Stimulated activated CD4-positive, alpha-beta T cell treated with anti-CD3 and anti-CD28 coated beads, Interleukin-4, amount 100 ng/mL, for 1 hour (primary cell): ENCODE measurements around the gene IL17RE.
"Not testable (repeated sequence)": the region's sequence is repeated elsewhere in the genome, so short reads cannot be mapped to it uniquely, and the experiment has no call there.

Experiments used
- DNase-seq: peaks from one replicate; pipeline ENCODE4 v3.0.0-alpha.2; 2020

IL17RE gene

DNA sequence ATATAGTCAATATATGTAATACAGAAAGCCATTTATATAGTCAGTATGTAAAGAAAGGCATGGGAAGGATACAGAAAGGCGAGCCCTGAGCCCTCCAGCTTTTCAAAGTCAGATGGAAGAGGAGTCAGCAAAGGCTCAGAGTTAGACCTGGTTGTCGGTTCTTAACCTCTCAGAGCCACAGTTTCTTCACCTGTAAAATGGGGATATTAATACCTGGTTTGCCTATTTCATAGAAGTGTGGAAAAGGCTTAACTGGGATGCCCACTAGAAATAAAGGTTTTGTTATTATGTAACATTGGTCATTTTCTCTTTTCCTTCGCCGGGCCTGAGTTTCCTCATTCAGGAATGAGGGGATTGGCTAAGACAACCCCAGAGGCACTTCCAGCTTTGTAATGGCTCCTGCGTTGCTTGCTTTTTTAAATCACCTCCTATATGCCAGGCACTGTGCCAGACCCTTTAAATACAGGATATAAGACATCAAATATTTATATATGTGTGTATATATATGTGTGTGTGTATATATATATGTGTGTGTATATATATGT, 33.4 kb downstream of the IL17RE start:
- no peak for DNase-seq

DNA sequence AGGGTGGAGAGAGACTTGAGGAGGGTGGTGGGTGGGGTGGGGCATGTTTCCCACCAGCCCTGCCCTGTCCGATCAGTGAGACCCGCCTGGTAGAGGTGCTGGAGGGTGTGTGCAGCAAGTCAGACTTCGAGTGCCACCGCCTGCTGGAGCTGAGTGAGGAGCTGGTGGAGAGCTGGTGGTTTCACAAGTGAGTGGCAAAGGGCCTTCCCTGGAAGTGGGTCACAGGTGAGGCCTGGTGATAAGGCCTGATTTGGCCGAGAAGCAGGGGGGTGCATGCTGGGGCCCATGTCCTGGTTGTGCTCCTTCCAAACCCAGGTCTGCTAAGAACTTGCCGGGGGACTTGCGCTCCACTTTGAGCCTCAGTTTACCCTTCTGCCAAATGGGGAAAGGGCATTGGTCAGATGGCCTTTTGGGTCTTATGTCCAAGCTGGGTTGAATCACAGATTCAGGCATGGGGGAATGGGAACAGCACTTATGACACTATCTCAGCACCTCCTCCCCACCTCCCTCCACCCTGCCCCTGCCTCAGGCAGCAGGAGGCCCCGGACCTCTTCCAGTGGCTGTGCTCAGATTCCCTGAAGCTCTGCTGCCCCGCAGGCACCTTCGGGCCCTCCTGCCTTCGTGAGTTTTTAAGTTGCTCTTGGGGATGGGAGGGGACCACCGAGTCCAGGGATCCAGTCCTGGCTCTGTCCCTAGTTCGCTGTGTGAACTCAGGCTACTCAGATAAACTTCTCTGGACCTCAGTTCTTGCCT, 35.0 kb downstream of the IL17RE start:
- no peak for DNase-seq

GRCh38 chr3:9938966-9939365, 36.3 kb downstream of the IL17RE start:
- no peak for DNase-seq

DNA sequence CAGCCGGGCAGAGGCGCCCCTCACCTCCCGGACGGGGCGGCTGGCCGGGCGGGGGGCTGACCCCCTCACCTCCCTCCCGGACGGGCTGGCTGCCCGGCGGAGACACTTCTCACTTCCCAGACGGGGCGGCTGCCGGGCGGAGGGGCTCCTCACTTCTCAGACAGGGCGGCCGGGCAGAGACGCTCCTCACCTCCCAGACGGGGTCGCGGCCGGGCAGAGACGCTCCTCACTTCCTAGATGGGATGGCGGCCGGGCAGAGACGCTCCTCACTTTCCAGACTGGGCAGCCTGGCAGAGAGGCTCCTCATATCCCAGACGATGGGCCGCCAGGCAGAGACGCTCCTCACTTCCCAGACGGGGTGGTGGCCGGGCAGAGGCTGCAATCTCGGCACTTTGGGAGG, 37.3 kb downstream of the IL17RE start:
- not testable (repeated sequence) for DNase-seq

- no peak for DNase-seq
Measured at GRCh38 chr3:9940746-9941145, 38.1 kb downstream of the IL17RE start.

- DNase-seq = no peak
Measured at GRCh38 chr3:9942164-9942563, 39.5 kb downstream of the IL17RE start.

- DNase-seq = no peak
Measured at GRCh38 chr3:9942934-9943690, 40.5 kb downstream of the IL17RE start.

DNA sequence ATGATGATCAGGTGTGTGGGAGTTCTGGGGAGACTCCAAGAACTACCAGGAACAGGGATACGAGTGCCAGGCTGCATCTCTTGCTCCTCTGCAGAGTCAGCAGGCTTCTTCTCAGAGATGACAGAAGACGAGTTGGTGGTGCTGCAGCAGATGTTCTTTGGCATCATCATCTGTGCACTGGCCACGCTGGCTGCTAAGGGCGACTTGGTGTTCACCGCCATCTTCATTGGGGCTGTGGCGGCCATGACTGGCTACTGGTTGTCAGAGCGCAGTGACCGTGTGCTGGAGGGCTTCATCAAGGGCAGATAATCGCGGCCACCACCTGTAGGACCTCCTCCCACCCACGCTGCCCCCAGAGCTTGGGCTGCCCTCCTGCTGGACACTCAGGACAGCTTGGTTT, 41.6 kb downstream of the IL17RE start:
- no peak for DNase-seq

DNA sequence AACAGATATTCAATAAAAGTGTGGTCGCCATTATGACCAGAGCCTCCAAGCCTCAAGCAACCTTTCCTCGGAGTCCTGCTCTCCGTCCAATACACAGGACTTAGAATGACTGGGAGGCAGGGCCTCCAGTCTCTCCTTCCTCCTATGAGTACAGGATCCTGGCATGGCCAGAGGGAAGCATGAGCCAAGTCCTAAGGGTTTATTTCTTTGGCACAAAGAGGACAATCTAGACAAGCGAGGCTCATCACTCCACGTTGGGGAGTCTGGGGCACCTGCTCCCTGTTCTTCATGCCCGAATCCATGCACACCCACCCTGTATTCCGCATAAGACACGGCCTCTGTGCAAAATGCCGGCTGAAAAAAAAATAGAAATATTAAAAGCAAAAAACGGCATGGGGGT, 42.7 kb downstream of the IL17RE start:
- no peak for DNase-seq

GRCh38 chr3:9946112-9947024, 43.7 kb downstream of the IL17RE start:
- DNase-seq = peak; percentile 78

GRCh38 chr3:9947025-9947995, 44.7 kb downstream of the IL17RE start:
- no peak for DNase-seq

DNA sequence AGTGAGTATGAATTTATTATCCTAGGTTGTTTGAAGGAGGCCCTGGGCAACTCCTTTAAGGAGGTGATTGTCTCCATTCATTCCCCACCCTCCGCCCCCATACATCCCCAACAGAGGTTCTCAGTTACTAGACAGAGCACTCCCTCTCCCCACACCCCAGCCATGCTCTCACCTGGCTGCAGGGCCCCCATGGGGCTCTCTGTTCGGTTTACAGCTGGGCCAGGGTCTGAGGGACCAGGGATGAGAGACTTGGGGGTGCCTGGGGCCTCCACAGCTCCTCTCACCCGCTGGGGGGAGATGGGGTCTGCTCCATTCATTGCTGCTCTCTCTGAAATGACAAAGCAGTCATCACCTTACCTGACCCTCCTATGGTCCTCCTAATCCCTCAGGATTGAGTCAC, 45.9 kb downstream of the IL17RE start:
- DNase-seq = no peak

DNA sequence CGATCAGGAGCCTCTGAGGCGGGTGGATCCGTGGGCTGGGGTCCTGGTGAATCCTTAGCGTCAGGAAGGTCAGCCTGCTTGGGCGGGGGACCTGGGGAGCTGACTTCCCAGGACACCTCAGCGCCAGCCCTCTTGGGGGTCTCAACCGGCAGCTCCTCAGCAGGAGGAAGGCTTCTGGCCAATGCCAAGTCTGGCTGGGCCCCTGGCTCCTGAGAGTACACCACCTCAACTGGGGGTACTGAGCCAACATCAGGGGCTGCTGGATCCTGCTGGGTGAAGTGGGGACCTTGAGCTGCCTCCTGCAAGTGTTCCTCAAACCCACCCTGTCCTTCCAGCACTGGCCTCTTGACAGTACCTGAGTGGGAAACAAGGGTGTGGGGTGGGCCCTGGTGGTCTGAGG, 46.5 kb downstream of the IL17RE start:
- DNase-seq = no peak

GRCh38 chr3:9949626-9950025, 47.0 kb downstream of the IL17RE start:
- no peak for DNase-seq

DNA sequence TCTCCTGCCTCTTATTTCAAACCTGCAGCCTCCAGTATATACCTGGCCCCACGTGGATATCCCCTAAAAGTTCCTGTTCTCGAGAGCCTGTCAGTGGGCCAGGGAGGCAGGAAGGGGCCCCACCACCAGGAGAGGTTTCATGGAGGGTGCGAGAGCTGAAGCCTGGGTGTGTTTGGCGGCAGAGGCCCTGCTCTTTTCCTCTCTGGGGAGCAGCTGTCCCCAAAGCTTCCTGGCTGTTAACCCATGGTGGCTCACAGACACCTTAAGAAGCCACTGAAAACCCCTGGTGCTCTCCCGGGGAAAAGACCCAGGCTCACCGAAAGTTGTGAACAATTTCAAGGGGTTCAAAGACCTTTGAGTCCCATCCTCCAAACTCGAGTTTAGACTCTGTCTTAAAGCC, 48.5 kb downstream of the IL17RE start:
- no peak for DNase-seq

- no peak for DNase-seq
Measured at GRCh38 chr3:9951598-9951961, 48.9 kb downstream of the IL17RE start.

GRCh38 chr3:9951962-9952805, 49.5 kb downstream of the IL17RE start, which contains the start of gene PRRT3:
Gene PRRT3 (minus strand): TSS chr3:9952408. CDS start chr3:9950115, 2,293 bp downstream.
- peak; percentile 71 for DNase-seq

DNA sequence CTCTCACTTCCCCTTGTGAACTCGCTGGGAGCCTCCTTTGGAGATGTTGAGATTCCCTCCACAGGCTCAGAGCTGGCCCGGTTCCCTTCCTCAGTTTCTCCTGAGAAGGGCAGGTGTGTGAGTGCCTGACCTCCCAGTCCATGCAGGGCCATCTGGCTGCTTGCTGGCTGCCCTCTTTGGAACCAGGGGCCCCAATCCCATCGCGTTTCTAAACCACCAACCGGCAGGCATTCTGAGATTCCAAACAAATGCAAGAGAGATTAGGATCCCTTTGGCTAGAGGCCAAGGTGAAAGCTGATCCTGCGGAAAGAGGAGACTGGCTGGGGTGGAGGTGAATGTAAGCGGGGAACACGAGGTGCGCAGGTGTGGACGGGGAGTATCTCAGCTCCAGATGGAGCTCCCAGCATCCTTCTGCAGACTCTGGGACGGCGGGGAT, 52.4 kb downstream of the IL17RE start:
- no peak for DNase-seq

DNA sequence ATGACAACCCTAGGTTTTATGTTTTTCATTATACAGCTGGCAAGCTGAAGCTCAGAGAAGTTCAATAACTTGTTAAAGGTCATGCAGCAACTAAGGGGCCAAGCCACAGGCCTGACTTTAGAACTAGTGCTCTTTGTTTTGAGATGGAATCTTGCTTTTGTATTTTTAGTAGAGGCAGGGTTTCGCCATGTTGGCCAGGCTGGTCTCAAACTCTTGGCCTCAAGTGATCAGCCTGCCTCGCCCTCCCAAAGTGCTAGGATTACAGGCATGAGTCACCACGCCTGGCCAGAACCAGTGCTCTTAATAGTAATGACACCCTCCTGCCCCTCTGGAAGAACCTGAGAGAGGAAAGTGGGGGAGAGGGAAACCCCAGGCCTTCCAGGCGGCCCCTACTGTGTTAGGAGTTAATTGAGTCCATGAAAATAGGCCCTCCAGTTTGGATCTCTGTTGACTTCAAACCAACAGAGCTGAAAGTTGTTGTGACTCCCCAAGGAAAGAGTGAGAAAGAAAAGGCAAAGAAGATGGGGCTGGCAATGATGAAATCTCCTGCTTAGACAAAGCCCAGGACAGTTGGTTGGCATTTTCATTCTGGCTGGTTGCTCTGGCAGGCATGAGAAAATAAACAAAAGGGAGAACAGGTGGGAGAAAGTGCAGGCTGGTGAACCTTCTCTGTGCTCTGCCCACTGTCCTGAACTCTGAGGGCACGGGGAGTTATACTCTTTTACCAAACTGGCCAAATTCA, 53.1 kb downstream of the IL17RE start:
- no peak for DNase-seq

- no peak for DNase-seq
Measured at GRCh38 chr3:9957214-9957613, 54.6 kb downstream of the IL17RE start.
